Measurements from ENCODE around the gene RIMBP2. TPM values are rescaled to one million over a fixed set of nuclear protein-coding genes. Genes with fewer than 3 reads are reported as not detected.

RIMBP2 gene
- polyA plus RNA-seq, 1 of the 3 experiments (the other 2 are of a cell fraction) = 0.90 TPM

- Histone ChIP-seq H3F3A (replicated peaks; ENCODE audit: insufficient read depth) (no peaks in the 10 kb centered on the region), H3K36me3 (replicated peaks in 1 of 2; ENCODE audit: control insufficient read depth in 1 of 2, insufficient read depth in 2 of 2, low read length in 1 of 2) (no peaks in the 10 kb centered on the region), H3K4me2 (no peak overlapping the region), H3K79me2 (ENCODE audit: insufficient read depth) (no peaks in the 10 kb centered on the region), H3K4me3 (ENCODE audit: low read depth in 2 of 2, low read length in 1 of 2) (no peak overlapping the region), H2AFZ (ENCODE audit: low read depth) (no peak overlapping the region), H3K4me1 (ENCODE audit: control insufficient read depth in 1 of 2, insufficient read depth in 2 of 2, low read depth in 1 of 2, low read length in 1 of 2) (no peaks in the 10 kb centered on the region; a peak in 1 of 4 replicates), H3K9ac (no peak overlapping the region), H4K20me1 (ENCODE audit: insufficient read depth) (no peaks in the 10 kb centered on the region), H3K27ac (ENCODE audit: low read depth in 2 of 2, low read length in 1 of 2) (no peak overlapping the region), H3K27me3 (ENCODE audit: insufficient read depth) (no peaks in the 10 kb centered on the region), H3K9me3 (no peaks in the 10 kb centered on the region), H3K9me2 (no peaks in the 10 kb centered on the region)
- ChIA-PET POLR2A (no interaction called here), CTCF (no interaction called here)
- 54% methylated on average over 8 of the region's 8 CpGs for WGBS (ENCODE audit: low lambda C conversion rate)
- TF ChIP-seq NRF1 (IDR thresholded peaks at IDR 0.05; ENCODE audit: low read depth, low read length) = no peak
- TF ChIP-seq GATA2 (CRISPR knock-in tag; IDR thresholded peaks at IDR 0.05) = no peak
- TF ChIP-seq GABPA (IDR thresholded peaks at IDR 0.05; ENCODE audit: low read depth) = no peak
- TF ChIP-seq TCF12 (IDR thresholded peaks at IDR 0.05) = no peak
- TF ChIP-seq MAX (IDR thresholded peaks at IDR 0.05; ENCODE audit: low read depth) = no peak
- TF ChIP-seq RXRA (IDR thresholded peaks at IDR 0.05; ENCODE audit: borderline replicate concordance, low read depth) = no peak
- TF ChIP-seq MXI1 (IDR thresholded peaks at IDR 0.05; ENCODE audit: low read depth, low read length) = no peak
- no peak for TF ChIP-seq FOSL2 (IDR thresholded peaks at IDR 0.05; ENCODE audit: borderline replicate concordance, low read depth)
- TF ChIP-seq CHD2 (IDR thresholded peaks at IDR 0.05; ENCODE audit: low read length, partially characterized antibody) = no peak
- TF ChIP-seq RCOR1 (IDR thresholded peaks at IDR 0.05; ENCODE audit: low read length) = no peak
- no peak for TF ChIP-seq RAD21 (IDR thresholded peaks at IDR 0.05; ENCODE audit: low read length)
- TF ChIP-seq RFX5 (IDR thresholded peaks at IDR 0.05; ENCODE audit: low read length) = no peak
- TF ChIP-seq USF1 (IDR thresholded peaks at IDR 0.05; ENCODE audit: borderline replicate concordance, low read depth) = no peak
- TF ChIP-seq CTCF (IDR thresholded peaks at IDR 0.05) = no peak
- TF ChIP-seq SIN3A (IDR thresholded peaks at IDR 0.05; ENCODE audit: borderline replicate concordance, low read depth, low read length) = no peak
- DNase-seq = no peak
Observed at GRCh38 chr12:130495156-130495555, 220.9 kb downstream of the RIMBP2 start.

GRCh38 chr12:130494736-130495135, 221.4 kb downstream of the RIMBP2 start:
- H3F3A ChIP-seq (replicated peaks; ENCODE audit: insufficient read depth) = no peaks in the 10 kb centered on the region
- H3K36me3 ChIP-seq (replicated peaks in 1 of 2; ENCODE audit: control insufficient read depth in 1 of 2, insufficient read depth in 2 of 2, low read length in 1 of 2) = no peaks in the 10 kb centered on the region
- no peaks in the 10 kb centered on the region for H3K9me2 ChIP-seq
- ChIA-PET CTCF (no interaction called here), POLR2A (no interaction called here)
- H3K9ac ChIP-seq = no peak overlapping the region
- no peaks in the 10 kb centered on the region; a peak in 1 of 4 replicates for H3K4me1 ChIP-seq (ENCODE audit: control insufficient read depth in 1 of 2, insufficient read depth in 2 of 2, low read depth in 1 of 2, low read length in 1 of 2)
- no peaks in the 10 kb centered on the region for H3K9me3 ChIP-seq
- 75% methylated on average over 8 of the region's 8 CpGs for WGBS (ENCODE audit: low lambda C conversion rate)
- TF ChIP-seq FOXJ3 (CRISPR knock-in tag; IDR thresholded peaks at IDR 0.05) (no peak), GATA2 (CRISPR knock-in tag; IDR thresholded peaks at IDR 0.05) (no peak), TCF12 (IDR thresholded peaks at IDR 0.05) (no peak), GABPA (IDR thresholded peaks at IDR 0.05; ENCODE audit: low read depth) (no peak), MEF2A (IDR thresholded peaks at IDR 0.05; ENCODE audit: borderline replicate concordance, low read depth) (no peak), FOXM1 (IDR thresholded peaks at IDR 0.05; ENCODE audit: low read depth) (no peak), USF1 (IDR thresholded peaks at IDR 0.05; ENCODE audit: borderline replicate concordance, low read depth) (no peak), NFIC (IDR thresholded peaks at IDR 0.05; ENCODE audit: borderline replicate concordance) (no peak)
- no peak overlapping the region for H3K4me2 ChIP-seq
- H4K20me1 ChIP-seq (ENCODE audit: insufficient read depth) = no peaks in the 10 kb centered on the region
- no peak overlapping the region for H3K4me3 ChIP-seq (ENCODE audit: low read depth in 2 of 2, low read length in 1 of 2)
- no peak for DNase-seq
- H3K27me3 ChIP-seq (ENCODE audit: insufficient read depth) = no peaks in the 10 kb centered on the region
- no peak overlapping the region for H2AFZ ChIP-seq (ENCODE audit: low read depth)
- H3K79me2 ChIP-seq (ENCODE audit: insufficient read depth) = no peaks in the 10 kb centered on the region
- no peak overlapping the region; a peak in 1 of 4 replicates for H3K27ac ChIP-seq (ENCODE audit: low read depth in 2 of 2, low read length in 1 of 2)

Data from SK-N-SH (cell line).